ENCODE data around the gene LPO.

- TF ChIP-seq CTCF (IDR thresholded peaks at IDR 0.05; ENCODE audit: low read length): no peak
- TF ChIP-seq EZH2 (optimal IDR thresholded peaks at IDR 0.05; ENCODE audit: low read depth, low read length): no peak
- TF ChIP-seq EZH2phosphoT487 (IDR thresholded peaks at IDR 0.05; ENCODE audit: low read length): no peak
These were observed 6.7 kb upstream of the LPO start for GRCh38 chr17:58231641-58232040.

All from MM.1S (cell line).